Kasumi-1 (cell line): ENCODE results near the gene RELT.
"Not testable (repeated sequence)": the region's sequence is repeated elsewhere in the genome, so short reads cannot be mapped to it uniquely, and the experiment has no call there.

ENCODE experiments used
- DNase-seq, 2 experiments: peaks; one replicate each; lab custom pipeline; 2025; lab: John Stamatoyannopoulos, UW

RELT gene

DNA sequence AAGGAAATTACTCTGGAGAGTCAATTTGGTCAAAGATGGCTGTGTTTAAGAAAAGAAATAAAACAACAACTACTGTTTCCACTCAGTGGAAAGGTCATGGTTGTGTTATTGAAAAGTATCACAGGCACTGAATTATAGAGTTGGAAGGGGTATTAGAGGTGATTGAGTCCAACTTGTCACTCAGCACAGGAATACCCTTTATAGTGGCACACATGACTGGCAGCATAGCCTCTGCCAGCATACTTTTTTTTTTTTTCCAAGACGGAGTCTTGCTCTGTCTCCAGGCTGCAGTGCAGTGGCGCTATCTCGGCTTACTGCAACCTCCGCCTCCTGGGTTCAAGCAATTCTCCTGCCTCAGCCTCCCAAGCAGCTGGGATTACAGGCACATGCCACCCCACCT, 60.7 kb downstream of the RELT start:
- not testable (repeated sequence) for DNase-seq

DNA sequence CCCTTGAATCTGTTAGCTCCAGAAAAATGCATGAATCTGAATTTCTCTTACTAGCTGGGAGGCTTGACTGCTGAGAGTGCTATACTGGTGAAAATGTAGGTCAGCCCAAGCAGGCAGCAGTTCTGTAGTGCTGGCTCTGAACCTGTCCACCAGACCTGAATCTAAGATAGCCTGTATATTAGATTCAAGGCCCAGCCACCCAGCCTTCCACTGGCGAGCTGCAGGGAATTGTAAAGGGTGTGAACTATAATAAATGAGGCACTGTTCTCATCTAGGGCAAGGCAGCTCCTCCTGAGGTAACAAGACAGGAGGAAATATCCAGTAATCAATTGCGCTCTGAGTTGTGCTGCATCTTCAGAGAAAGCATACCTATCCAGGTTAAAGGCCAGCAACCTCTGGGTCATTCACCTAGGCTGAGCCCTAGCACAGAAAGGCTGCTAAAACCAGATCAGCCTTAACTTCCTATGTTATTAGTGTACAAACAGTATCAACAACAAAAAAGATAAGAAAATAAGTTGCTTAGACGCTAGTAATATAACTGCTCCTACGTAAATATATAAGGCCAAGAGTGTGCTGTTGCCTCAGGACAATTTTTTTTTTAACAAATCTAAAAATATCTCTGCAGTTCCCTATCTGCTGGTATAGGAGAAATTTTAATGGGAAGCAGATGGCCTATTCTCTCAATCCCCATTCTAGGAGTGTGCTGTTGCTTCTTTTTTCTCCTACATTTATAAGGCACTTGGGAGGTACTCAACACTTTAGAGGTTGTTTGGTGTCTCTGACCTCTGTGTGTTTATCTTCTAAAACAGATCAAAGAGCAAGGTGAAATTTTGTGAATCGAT, 63.0 kb downstream of the RELT start:
- no peak for DNase-seq

DNA sequence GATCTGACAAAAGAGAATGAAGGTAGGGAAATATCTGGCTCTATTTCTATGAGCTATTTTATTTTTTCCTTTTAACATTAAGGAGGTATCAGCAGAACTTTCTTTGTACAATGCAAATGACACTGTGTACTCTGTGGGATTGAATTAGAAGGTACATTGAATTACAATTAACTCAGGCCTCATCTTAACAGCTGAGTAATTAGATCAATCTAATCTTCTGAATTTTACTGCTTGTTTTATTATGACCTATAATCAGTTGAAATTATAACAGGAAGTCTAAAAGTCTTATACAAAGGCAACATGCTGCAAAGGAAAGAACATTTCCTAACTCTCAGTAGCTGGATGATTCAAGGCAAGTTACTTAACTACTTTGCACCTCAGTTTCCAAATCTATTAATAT, 69.8 kb downstream of the RELT start:
- DNase-seq = no peak

DNA sequence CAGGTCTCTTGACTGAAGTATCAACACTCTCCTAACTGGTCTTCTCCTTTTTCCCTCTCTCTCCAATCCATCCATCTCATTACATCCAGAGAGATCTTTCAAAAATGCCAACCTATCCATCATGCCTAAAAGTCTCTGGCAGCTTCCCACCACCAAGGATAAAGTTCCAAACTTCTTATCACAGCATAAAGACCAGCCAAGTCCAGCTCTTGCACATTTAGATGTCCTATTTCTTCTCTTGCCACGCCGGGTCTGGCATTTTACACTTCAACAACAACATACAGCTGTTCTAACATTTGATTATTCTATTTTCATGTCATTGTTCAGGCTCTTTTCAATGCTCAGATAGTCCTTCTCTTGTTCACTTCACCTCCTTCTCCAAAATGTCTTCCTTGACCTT, 70.6 kb downstream of the RELT start:
- no peak for DNase-seq
